ENCODE measurements around the gene SPATS2.

The SPATS2 gene

DNA sequence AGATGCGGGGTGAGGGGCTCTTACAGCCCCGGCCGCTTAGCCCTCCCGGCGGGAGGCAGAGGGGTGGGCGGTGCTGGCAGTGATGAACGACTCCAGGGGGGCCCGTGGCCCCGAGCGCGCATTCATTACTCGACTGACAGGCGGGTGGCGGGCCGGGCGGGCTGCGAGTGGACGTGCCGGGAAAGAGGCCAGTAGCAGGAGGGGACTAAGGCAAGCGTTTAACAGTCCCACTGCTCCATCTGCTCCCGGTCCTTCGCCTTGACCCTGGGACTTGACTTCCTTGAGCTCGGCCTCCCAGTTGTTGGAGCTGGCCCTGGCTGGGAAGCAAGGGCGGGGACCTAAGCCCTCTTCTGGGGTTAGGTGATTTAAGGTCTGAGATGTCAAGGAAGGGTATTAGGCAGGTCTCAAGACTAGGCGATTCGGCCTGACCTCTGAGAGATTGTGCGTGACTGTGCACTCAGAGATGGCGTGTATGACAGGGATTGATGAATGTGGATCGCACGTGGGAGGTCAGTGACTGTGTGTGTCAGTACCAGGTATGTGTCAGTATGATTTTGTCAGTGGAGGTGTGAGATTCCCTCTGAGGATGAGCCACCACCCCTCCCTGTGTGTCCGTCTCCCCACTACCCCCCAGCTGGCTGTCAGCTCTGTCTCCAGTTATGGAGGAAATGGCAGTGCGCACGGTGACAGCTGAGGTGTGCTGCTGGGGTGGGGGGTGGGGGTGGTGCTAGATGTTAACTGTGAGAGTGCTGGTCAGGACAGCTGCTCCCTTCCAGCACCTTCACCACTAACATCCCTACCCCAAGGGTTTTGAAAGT is 24.1 kb upstream of the SPATS2 start:
- TF ChIP-seq, protein P1, sequence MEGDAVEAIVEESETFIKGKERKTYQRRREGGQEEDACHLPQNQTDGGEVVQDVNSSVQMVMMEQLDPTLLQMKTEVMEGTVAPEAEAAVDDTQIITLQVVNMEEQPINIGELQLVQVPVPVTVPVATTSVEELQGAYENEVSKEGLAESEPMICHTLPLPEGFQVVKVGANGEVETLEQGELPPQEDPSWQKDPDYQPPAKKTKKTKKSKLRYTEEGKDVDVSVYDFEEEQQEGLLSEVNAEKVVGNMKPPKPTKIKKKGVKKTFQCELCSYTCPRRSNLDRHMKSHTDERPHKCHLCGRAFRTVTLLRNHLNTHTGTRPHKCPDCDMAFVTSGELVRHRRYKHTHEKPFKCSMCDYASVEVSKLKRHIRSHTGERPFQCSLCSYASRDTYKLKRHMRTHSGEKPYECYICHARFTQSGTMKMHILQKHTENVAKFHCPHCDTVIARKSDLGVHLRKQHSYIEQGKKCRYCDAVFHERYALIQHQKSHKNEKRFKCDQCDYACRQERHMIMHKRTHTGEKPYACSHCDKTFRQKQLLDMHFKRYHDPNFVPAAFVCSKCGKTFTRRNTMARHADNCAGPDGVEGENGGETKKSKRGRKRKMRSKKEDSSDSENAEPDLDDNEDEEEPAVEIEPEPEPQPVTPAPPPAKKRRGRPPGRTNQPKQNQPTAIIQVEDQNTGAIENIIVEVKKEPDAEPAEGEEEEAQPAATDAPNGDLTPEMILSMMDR (IDR thresholded peaks at IDR 0.05; ENCODE audit: low read depth, low read length), result no peak

DNA sequence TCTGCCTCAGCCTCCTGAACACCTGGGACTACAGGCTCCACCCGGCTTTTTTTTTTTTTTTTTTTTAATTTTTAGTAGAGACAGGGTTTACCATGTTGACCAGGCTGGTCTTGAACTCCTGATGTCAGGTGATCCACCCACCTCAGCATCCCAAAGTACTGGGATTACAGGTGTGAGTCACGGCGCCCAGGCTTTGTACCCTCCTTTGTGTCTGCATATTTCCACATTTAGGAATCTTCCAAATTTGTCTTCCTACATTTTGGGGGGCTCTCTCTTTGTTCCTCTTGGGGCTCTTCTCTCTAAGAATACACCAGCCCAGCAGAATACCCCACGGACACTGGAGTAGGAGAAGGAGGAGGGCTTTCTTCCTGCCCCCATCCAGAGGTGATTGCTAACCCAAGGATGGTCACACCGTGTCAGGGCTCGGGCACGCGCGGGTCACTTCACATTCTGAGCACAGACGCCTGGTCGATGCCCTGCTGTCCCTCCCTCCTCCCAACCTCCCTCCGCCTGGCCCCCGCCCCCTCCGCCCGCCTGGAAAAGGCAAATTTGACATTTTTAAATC is 22.7 kb upstream of the SPATS2 start:
- DNase-seq (ENCODE audit: extremely low read depth, low read depth), result no peak
- TF ChIP-seq, protein P1 (IDR thresholded peaks at IDR 0.05; ENCODE audit: low read depth, low read length), result no peak

More for the DNA sequence above, 24.1 kb upstream of the SPATS2 start:
- no peak for DNase-seq (ENCODE audit: extremely low read depth, low read depth)

DNA sequence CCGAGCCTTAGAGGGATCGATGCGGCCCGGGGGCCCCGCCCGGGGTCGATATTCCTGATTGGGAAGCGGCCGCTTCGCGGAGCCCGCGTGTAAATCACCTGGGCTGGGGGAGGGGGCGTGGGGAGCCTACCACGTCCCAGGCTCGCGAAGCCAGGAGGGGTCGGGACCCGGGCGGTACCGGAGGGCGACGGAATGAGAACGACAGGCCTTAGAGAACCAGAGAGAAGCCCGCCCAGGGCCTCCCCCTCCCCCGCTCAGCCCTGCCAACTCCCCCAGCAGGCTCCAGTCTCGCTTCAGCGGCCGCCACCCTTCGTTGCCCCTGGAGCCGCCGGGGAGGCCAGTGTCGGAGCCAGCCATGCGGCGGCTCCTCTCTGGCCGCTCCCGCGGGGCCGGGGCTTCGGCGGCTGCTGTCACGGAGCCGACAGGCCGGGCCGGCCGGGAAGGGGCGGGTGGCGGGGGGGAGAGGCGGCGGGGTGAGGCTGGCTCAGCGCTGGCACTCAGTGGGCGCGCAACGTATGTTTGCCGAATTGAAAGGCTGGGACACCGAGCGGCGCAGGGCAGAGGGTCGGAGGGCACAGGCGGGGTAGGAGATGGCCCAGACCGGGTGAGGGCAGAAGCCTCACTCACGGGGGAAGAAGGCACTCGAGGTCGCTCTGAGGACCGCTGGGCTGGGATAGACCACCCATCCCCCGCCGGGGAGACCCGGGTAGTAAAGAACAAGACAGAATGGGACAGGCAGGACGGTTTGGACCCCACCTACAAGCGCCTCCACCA is 22.0 kb upstream of the SPATS2 start:
- TF ChIP-seq, protein P1 (IDR thresholded peaks at IDR 0.05; ENCODE audit: low read depth, low read length), result no peak
- DNase-seq (ENCODE audit: extremely low read depth, low read depth), result no peak

DNA sequence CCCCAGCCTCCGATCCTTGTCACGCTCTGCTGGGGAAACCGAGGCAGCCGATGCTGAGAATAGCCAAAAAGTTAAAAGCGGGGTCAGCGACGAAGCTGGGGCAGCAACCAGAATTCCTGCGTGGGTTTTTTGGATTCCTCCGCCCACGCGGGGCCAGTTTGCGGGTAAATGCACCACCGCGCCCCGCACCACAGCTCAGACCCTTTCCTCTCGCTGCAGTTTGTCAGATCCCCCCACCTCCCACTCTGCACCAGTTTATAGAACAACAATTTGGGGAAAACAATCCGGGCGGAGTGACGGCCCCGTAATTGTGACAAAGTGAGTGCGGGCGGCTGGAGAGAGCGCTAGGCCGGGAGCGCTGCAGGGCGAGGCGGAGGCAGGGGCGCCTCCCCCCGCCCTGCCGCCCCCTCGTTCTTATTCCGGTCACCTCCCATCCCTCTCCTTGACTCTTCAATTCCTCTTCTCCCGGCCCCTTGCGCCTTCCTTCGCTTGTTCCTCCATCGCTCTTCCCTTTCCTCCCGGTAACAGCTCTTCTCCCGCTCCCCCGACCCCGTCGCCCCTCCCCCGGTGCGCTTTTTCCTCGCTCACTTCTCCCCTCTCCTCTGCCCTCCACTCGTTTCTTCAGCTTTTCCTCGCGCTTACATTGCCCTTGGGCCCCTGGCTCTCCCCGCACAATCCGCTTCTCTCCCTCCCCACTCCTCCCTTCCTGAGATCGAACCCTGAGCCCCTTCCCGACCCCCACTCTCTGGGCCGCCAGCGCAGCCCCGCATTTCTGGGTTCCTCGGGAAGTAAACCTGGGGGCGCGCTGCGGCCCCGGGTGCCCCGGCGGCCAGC is 21.2 kb upstream of the SPATS2 start:
- TF ChIP-seq, protein P1 (IDR thresholded peaks at IDR 0.05; ENCODE audit: low read depth, low read length), result no peak
- DNase-seq (ENCODE audit: extremely low read depth, low read depth), result no peak

DNA sequence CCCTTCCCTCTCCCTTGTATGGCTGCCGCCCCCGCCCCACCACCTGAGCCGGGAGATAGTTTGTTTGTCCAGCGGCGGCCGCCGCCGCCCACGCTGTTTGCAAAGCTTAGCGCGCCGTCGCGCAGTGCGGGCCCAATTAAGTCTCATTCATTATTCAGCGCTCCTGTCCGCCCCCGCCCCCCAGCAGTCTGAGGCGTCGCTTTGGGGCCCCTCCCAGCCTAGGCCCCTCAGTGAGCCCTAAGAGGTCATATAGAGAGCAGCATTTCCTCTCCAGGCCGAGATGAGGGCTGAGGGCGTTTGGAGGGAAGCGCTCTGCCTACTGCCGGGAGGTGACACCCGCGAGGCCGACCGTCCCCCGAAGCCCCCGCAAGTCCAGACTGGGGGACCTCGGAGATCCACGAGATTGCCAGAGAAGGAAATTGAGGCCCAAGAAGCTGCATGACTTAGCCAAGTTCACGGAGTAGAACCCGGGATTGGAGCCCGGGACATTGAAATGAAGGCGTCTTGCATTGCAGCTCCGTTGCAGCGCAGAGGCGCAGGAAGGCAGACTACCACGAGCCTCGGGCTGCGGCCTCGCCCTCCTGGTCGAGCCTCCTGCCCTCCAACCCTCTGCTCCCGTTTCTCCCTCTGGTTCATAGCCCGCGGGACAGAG is 20.5 kb upstream of the SPATS2 start, which contains the start of gene DNAJC22:
Gene DNAJC22, plus strand, starts transcription at position 230 of the 652 bp plus-strand sequence. CDS start 1,985 bp downstream, outside the sequence.
- TF ChIP-seq, protein P1 (IDR thresholded peaks at IDR 0.05; ENCODE audit: low read depth, low read length), result no peak
- DNase-seq (ENCODE audit: extremely low read depth, low read depth), result no peak

DNA sequence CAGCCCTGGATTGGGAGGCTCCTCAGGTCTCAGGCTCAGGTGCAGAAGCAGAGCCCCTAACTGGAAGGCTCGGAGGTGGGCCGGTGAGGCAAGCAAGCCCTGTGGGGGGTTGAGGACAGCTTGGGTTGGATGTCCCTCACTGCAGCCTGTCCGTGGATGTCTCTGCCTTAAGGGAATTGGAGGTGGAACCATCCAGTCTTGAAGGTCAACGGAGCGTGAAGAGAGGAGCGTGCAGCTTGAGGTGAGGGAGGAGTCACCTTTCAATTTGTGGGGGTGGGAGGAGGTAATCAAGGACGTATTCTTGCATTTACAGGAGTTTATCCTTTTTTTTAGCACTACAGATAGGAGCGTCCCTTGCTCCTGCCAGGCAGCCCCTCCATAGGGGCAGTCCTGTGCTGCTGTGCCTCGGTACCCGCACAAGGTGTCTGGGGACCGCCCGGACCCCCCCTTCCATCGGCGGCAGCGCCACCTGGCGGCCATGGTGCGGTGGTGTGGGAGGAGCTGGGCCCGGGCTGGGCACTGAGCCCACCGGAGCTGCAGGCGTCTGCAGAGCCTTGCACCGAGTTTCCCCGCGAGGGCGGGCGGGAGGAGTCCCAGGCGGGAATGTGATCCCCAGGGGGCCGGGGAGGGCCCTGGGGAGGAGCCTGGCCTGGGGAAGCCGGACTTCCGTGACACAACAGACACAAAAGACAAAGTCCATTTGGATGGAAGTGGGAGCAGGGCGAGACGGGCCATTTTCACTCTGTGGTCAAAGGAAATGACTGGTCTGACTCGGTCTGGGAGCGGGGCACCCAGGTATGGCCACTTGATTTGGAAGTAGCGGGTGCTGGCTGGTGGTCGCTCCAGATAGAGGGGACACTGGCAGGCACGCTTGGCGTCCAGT is 19.7 kb upstream of the SPATS2 start:
- no peak for DNase-seq (ENCODE audit: extremely low read depth, low read depth)

More for the DNA sequence above, 19.7 kb upstream of the SPATS2 start:
- TF ChIP-seq, protein P1 (IDR thresholded peaks at IDR 0.05; ENCODE audit: low read depth, low read length), result peak; percentile 88
